ENCODE data around the gene GUCA1A. TPM values are rescaled to one million over a fixed set of nuclear protein-coding genes. Genes with fewer than 3 reads are reported as not detected.

GUCA1A gene
- total RNA-seq, 1 experiment from 2014 or later = not detected

DNA sequence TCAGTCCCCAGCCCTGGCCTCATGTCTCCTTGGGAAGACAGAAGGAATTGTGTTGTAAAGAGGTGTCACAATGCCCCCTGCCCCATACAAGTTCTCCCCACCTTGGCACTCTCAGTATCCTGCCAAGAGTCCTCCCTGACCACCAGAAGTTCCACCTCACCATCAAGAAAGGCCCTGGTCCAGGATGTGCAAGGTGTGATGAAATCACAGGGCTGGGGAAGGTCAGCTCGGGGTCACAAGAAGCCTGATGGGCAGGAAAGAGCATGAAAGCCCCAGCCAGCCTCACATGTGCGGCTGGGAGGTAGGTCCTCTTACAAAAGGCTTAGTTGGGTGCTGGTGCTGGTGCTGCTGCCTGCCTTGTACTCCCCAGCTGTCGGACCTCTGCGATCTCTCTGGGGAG is 17.9 kb upstream of the GUCA1A start:
- POLR2A ChIA-PET = no interaction called here

GRCh38 chr6:42156638-42157037 is 16.5 kb upstream of the GUCA1A start:
- no peaks in the 10 kb centered on the region for H3K36me3 ChIP-seq (ENCODE audit: control insufficient read depth in 1 of 2, insufficient read depth in 2 of 2, low read length in 2 of 2)
- peaks cover 0 to 7% of the 10 kb centered on the region in 2 experiments; a peak in 1 of 4 replicates for H3K4me1 ChIP-seq (ENCODE audit: control insufficient read depth in 1 of 2, insufficient read depth in 2 of 2, low read length in 2 of 2)
- H2AFZ ChIP-seq (ENCODE audit: low read depth, low read length, poor library complexity, severe bottlenecking) = no peak overlapping the region
- H3K4me3 ChIP-seq (replicated peaks in 1 of 2; ENCODE audit: low read depth in 1 of 2, low read length in 2 of 2) = no peak overlapping the region
- H3K27ac ChIP-seq (ENCODE audit: low read depth, low read length) = no peak overlapping the region
- no TSS peak for BruUV-seq (replicated peaks)
- H4K20me1 ChIP-seq (ENCODE audit: insufficient read depth) = no peaks in the 10 kb centered on the region
- intact Hi-C loops (cut with micrococcal nuclease) = no loop called here
- no peaks in the 10 kb centered on the region for H3K79me2 ChIP-seq (ENCODE audit: insufficient read depth, low read length)
- no peak overlapping the region for H3K4me2 ChIP-seq (ENCODE audit: low read length)
- no peak overlapping the region for H3K9ac ChIP-seq (ENCODE audit: low read length)
- ChIA-PET POLR2A (no interaction called here), RAD21 (ENCODE audit: low non-redundant PET in 1 of 2, low total read pairs in 2 of 2, uncharacterized antibody in 2 of 2, unreplicated experiment in 2 of 2) (no interaction called here), CTCF (no interaction called here)
- no peaks in the 10 kb centered on the region for H3K9me3 ChIP-seq (ENCODE audit: control insufficient read depth in 1 of 2, insufficient read depth in 1 of 2, low read depth in 1 of 2, low read length in 2 of 2)
- no peak for DNase-seq (ENCODE audit: low read depth, low spot score)
- H3K9me2 ChIP-seq (ENCODE audit: insufficient read depth) = no peaks in the 10 kb centered on the region
- no peaks in the 10 kb centered on the region for H3K27me3 ChIP-seq (ENCODE audit: insufficient read depth, low read length)
- no peak for ATAC-seq
- TF ChIP-seq POLR2A (IDR thresholded peaks at IDR 0.05; ENCODE audit: borderline replicate concordance, extremely low read depth, insufficient read depth, insufficient read length) = no peak
- TF ChIP-seq, protein P1, sequence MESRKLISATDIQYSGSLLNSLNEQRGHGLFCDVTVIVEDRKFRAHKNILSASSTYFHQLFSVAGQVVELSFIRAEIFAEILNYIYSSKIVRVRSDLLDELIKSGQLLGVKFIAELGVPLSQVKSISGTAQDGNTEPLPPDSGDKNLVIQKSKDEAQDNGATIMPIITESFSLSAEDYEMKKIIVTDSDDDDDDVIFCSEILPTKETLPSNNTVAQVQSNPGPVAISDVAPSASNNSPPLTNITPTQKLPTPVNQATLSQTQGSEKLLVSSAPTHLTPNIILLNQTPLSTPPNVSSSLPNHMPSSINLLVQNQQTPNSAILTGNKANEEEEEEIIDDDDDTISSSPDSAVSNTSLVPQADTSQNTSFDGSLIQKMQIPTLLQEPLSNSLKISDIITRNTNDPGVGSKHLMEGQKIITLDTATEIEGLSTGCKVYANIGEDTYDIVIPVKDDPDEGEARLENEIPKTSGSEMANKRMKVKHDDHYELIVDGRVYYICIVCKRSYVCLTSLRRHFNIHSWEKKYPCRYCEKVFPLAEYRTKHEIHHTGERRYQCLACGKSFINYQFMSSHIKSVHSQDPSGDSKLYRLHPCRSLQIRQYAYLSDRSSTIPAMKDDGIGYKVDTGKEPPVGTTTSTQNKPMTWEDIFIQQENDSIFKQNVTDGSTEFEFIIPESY (IDR thresholded peaks at IDR 0.05; ENCODE audit: extremely low read depth, insufficient replicate concordance, low read length) = no peak
- TF ChIP-seq SIN3A (IDR thresholded peaks at IDR 0.05; ENCODE audit: low read depth) = no peak
- no peak for TF ChIP-seq TCF7L2 (IDR thresholded peaks at IDR 0.05; ENCODE audit: borderline replicate concordance, extremely low read depth, insufficient read depth, insufficient read length)
- TF ChIP-seq ZFX (IDR thresholded peaks at IDR 0.05) = no peak
- TF ChIP-seq ELF1 (IDR thresholded peaks at IDR 0.05; ENCODE audit: borderline replicate concordance, low read depth) = no peak
- TF ChIP-seq SP1 (IDR thresholded peaks at IDR 0.05; ENCODE audit: low read depth) = no peak
- no peak for TF ChIP-seq CEBPB (IDR thresholded peaks at IDR 0.05; ENCODE audit: low read depth)
- TF ChIP-seq CBX3 (IDR thresholded peaks at IDR 0.05; ENCODE audit: low read depth) = no peak
- TF ChIP-seq ZNF274 (IDR thresholded peaks at IDR 0.05; ENCODE audit: low read depth, low read length) = no peak
- TF ChIP-seq YY1 (IDR thresholded peaks at IDR 0.05; ENCODE audit: extremely low read depth, insufficient replicate concordance, low read depth, low read length) = no peak
- TF ChIP-seq ATF3 (IDR thresholded peaks at IDR 0.05) = no peak

More for the DNA sequence above, 17.9 kb upstream of the GUCA1A start:
- Histone ChIP-seq H3K4me2 (ENCODE audit: low read length) (no peak overlapping the region), H2AFZ (ENCODE audit: low read depth, low read length, poor library complexity, severe bottlenecking) (no peak overlapping the region), H3K27ac (ENCODE audit: low read depth, low read length) (no peak overlapping the region), H3K9me3 (ENCODE audit: control insufficient read depth in 1 of 2, insufficient read depth in 1 of 2, low read depth in 1 of 2, low read length in 2 of 2) (no peaks in the 10 kb centered on the region), H3K9ac (ENCODE audit: low read length) (no peak overlapping the region), H4K20me1 (ENCODE audit: insufficient read depth) (no peaks in the 10 kb centered on the region), H3K4me3 (replicated peaks in 1 of 2; ENCODE audit: low read depth in 1 of 2, low read length in 2 of 2) (no peak overlapping the region), H3K4me1 (ENCODE audit: control insufficient read depth in 1 of 2, insufficient read depth in 2 of 2, low read length in 2 of 2) (peaks cover 0 to 7% of the 10 kb centered on the region in 2 experiments; a peak in 1 of 4 replicates), H3K79me2 (ENCODE audit: insufficient read depth, low read length) (no peaks in the 10 kb centered on the region), H3K27me3 (ENCODE audit: insufficient read depth, low read length) (no peaks in the 10 kb centered on the region), H3K9me2 (ENCODE audit: insufficient read depth) (no peaks in the 10 kb centered on the region), H3K36me3 (ENCODE audit: control insufficient read depth in 1 of 2, insufficient read depth in 2 of 2, low read length in 2 of 2) (no peaks in the 10 kb centered on the region)
- BruUV-seq (replicated peaks) = no TSS peak
- RAD21 ChIA-PET (ENCODE audit: low non-redundant PET in 1 of 2, low total read pairs in 2 of 2, uncharacterized antibody in 2 of 2, unreplicated experiment in 2 of 2) = no interaction called here
- intact Hi-C loops (cut with micrococcal nuclease) = no loop called here
- DNase-seq (ENCODE audit: low read depth, low spot score) (no peak), ATAC-seq (no peak)
- TF ChIP-seq, protein P1 (IDR thresholded peaks at IDR 0.05; ENCODE audit: extremely low read depth, insufficient replicate concordance, low read length) = no peak
- TF ChIP-seq FOSL1 (IDR thresholded peaks at IDR 0.05; ENCODE audit: low read depth) (no peak), YY1 (IDR thresholded peaks at IDR 0.05; ENCODE audit: extremely low read depth, insufficient replicate concordance, low read depth, low read length) (no peak)
- CTCF ChIA-PET = no interaction called here
